ENCODE results near the gene MTUS2.

DNA sequence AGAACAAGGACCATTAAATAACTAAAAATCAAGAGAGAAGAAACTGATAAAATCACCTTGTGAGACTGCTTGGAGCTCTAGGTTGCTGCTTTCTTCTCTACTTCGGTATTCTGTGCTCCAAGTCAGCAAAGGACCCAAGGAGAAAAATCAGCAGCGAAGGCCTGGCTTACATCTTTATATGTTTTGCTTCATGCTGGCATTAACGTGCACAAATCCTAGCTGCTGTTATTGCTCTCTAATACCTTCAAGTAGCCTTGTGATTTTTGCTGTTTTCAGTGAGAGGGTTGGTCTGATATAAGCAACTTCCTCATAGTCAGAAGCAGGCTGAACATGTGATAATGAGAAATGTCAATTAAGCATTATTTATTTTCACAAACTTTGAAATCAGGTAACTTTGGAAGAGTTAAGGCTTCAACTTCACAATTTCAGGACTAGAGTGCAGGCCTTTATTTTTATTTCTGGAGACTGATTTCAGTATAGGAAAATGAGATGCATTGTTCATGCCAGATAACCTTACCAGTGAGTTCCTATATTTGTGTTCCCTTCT lies 410.2 kb downstream of the MTUS2 start:
- TF ChIP-seq, protein P1, sequence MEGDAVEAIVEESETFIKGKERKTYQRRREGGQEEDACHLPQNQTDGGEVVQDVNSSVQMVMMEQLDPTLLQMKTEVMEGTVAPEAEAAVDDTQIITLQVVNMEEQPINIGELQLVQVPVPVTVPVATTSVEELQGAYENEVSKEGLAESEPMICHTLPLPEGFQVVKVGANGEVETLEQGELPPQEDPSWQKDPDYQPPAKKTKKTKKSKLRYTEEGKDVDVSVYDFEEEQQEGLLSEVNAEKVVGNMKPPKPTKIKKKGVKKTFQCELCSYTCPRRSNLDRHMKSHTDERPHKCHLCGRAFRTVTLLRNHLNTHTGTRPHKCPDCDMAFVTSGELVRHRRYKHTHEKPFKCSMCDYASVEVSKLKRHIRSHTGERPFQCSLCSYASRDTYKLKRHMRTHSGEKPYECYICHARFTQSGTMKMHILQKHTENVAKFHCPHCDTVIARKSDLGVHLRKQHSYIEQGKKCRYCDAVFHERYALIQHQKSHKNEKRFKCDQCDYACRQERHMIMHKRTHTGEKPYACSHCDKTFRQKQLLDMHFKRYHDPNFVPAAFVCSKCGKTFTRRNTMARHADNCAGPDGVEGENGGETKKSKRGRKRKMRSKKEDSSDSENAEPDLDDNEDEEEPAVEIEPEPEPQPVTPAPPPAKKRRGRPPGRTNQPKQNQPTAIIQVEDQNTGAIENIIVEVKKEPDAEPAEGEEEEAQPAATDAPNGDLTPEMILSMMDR (IDR thresholded peaks at IDR 0.05; ENCODE audit: low read depth, low read length) = no peak
- no peak for TF ChIP-seq POLR2A (IDR thresholded peaks at IDR 0.05; ENCODE audit: extremely low read depth, insufficient read length)
- TF ChIP-seq, protein P2, sequence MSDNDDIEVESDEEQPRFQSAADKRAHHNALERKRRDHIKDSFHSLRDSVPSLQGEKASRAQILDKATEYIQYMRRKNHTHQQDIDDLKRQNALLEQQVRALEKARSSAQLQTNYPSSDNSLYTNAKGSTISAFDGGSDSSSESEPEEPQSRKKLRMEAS (IDR thresholded peaks at IDR 0.05; ENCODE audit: low read depth, low read length) = no peak
